OCI-LY3 (cell line): ENCODE measurements around the gene ZCCHC2.

Experiments used
- CTCF ChIP-seq: fragments of 200-600, 300-600 bp; sonication (generic); IDR thresholded peaks from 2 replicates; pipeline ENCODE4 v1.5.1; 2014; ENCODE audit warnings: antibody characterized with exemption, low read length, low read depth
- EZH2phosphoT487 ChIP-seq: fragments of 200-600 bp; shearing (Covaris generic); IDR thresholded peaks from 2 replicates; pipeline ENCODE4 v1.6.1; 2018; ENCODE audit warnings: antibody characterized with exemption, mixed run types, low read depth

- TF ChIP-seq CTCF (no peak), EZH2phosphoT487 (no peak)
Measured at GRCh38 chr18:62538881-62539280, 16.1 kb downstream of the ZCCHC2 start.
